Measurements from ENCODE around the gene CDK17.

DNA sequence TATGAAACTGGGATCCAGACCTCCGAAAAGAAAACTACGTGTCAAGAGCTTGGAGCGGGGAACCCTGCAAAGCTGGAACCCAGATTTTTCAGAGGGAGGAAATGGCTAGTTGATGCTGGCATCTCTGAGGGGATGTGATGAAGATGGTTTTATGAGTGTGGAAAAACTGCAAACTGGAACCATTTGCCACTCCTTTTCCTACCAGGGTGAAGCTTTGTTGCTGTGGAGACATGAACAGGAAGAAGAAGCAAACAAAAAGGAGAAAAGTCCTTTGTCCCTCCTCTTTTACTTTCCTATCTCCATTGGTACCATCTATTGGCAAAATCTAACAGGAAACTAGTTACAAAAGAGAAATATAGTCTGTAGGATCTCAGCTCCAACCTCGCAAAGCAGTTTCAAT is 39.2 kb downstream of the CDK17 start:
- TF ChIP-seq, protein P1, sequence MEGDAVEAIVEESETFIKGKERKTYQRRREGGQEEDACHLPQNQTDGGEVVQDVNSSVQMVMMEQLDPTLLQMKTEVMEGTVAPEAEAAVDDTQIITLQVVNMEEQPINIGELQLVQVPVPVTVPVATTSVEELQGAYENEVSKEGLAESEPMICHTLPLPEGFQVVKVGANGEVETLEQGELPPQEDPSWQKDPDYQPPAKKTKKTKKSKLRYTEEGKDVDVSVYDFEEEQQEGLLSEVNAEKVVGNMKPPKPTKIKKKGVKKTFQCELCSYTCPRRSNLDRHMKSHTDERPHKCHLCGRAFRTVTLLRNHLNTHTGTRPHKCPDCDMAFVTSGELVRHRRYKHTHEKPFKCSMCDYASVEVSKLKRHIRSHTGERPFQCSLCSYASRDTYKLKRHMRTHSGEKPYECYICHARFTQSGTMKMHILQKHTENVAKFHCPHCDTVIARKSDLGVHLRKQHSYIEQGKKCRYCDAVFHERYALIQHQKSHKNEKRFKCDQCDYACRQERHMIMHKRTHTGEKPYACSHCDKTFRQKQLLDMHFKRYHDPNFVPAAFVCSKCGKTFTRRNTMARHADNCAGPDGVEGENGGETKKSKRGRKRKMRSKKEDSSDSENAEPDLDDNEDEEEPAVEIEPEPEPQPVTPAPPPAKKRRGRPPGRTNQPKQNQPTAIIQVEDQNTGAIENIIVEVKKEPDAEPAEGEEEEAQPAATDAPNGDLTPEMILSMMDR (IDR thresholded peaks at IDR 0.05; ENCODE audit: insufficient read depth, low read length, poor library complexity, severe bottlenecking): no peak
- TF ChIP-seq EZH2phosphoT487 (conservative IDR thresholded peaks at IDR 0.05; ENCODE audit: low read length): no peak
